Right lobe of liver (tissue), 6 donors: Measurements from ENCODE around the gene IP6K2. TPM values are rescaled to one million over a fixed set of nuclear protein-coding genes. Genes with fewer than 3 reads are reported as not detected.
A peak's percentile ranks its signal among the peaks of the same experiment; 100 is the strongest.

ENCODE experiments used
- ATAC-seq, 4 donors: fragments of 200-7000 bp; cut with Tn5 transposase; one replicate each; pipeline ENCODE4 v1.9.1; 2020; ENCODE audit warnings: mild to moderate bottlenecking in 4 of 4, moderate library complexity in 4 of 4
- DNase-seq, 3 donors: peaks; one replicate each; pipeline ENCODE4 v3.0.0-alpha.2; 2020
- H3K27ac ChIP-seq, 3 donors: fragments of 200-600 bp; one replicate each; pipeline ENCODE4 v1.8.0; 2022
- H3K27me3 ChIP-seq, 2 donors: fragments of 200-600 bp; one replicate each; pipeline ENCODE4 v1.8.0; 2022
- H3K36me3 ChIP-seq, 4 donors: fragments of 200-600 bp; sonication (generic) in 1 of 4; one replicate each; pipeline versions ENCODE4 v1.5.1 to v1.8.0; 2017 to 2022; ENCODE audit warnings: control low read depth in 1 of 4
- H3K4me1 ChIP-seq, 4 donors: fragments of 200-600 bp; sonication (generic) in 1 of 4; one replicate each; pipeline versions ENCODE4 v1.5.1 to v1.8.0; 2017 to 2022; ENCODE audit warnings: control low read depth in 1 of 4
- H3K4me3 ChIP-seq, 3 donors: fragments of 200-600 bp; one replicate each; pipeline ENCODE4 v1.8.0; 2022
- H3K9me3 ChIP-seq, 4 donors: fragments of 200-600 bp; sonication (generic) in 1 of 4; one replicate each; pipeline versions ENCODE4 v1.5.1 to v1.8.0; 2017 to 2022; ENCODE audit warnings: control low read depth in 1 of 4
- CTCF ChIP-seq, 4 donors: fragments of 200-600 bp in 3 of 4; fragments of 450-650 bp in 1 of 4; IDR thresholded peaks; one replicate each; pipeline versions ENCODE4 v1.5.1 to v1.8.0; 2016 to 2022; ENCODE audit warnings: antibody characterized with exemption in 4 of 4, mild to moderate bottlenecking in 2 of 4
- POLR2A ChIP-seq: fragments of 450-650 bp; IDR thresholded peaks from one replicate; pipeline ENCODE4 v1.6.1; 2017; ENCODE audit warnings: antibody characterized with exemption, mild to moderate bottlenecking
- WGBS: methylation state at CpG from one replicate; pipeline ENCODE4 v1.1.6; 2018; ENCODE audit warnings: low coverage, low lambda C conversion rate; ENCODE audit not compliant: insufficient coverage; ENCODE audit errors: missing lambda C conversion rate; 5-methylcytosine and 5-hydroxymethylcytosine counted together
- intact Hi-C, 2 donors: fragments of 100-400 bp; cut with DNase I; formaldehyde crosslinking; loops; one replicate each; pipeline versions ENCODE4 v1.11.2 to v1.14.1; 2022
- total RNA-seq, 6 experiments: library from RNA; depleted of rRNA in 2 of 6; stranded (reverse); fragments of >200 nt in 2 of 6; fragmentation: NEBNext Ultra II Directional in 3 of 6; extraction: Animal tissue kit (Norgen Biotek cat#: 25700) in 3 of 6; gene quantifications; one replicate each; pipeline versions ENCODE4 v1.1.0 to v1.2.4, GENCODE V29; 2016 to 2023
- donor health status: DM: no; HTN: yes; CAD: no.
- donor health status: DM: no; HTN: no; CAD: no.
- donor health status: DM: no; HTN: no; CAD: no.
- donor health status: DM: no; HTN: yes; CAD: no.
- donor health status: DM: no; HTN: yes; CAD: no.

Gene IP6K2
- total RNA-seq, 6 experiments from 2014 or later = 25.4 to 31.4 (median 27.4) TPM

DNA sequence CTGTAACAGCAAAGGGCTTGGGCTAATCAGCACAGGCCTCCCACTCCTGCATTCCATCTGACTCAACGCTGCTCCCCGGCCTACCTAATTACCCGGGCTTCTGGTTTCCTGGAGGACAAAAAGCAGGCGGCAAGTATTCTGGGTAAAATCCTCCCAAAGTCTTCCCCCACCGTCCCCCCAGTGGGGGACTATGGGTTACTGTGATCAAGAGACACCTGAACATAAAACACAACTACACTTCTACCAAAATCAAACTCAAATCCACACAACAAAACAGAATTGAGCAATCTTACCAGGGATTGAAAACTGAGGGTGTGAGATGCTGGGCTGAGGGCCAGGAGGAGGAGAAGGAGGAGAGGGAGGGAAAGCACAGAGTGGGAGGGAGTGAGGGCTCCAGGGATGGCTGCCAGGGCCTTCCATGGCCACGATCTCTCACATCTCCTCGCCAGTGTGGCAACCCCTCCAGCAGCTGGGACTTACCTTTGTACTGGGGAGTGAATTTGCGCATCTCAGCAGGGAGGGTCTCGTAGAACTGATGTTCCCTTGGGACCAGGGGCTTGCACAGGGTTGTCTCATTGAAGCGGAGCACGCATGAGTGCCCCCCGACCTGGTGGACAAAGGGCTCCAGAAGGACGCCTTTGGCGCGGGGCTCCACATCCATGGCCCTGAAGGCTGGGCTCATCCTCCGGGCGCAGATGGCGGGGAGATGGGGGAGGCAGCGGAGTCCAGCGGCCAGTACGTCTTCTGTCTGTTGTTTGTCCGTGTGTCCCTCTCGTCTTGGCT is 22.2 kb downstream of the IP6K2 start:
- Histone ChIP-seq H3K36me3 (peaks cover 5 to 66% (median 19%) of the 10 kb centered on the region in 4 donors), H3K27ac (peak overlapping the region in 1 of 3 donors; percentile 5), H3K27me3 (no peaks in the 10 kb centered on the region), H3K9me3 (no peaks in the 10 kb centered on the region), H3K4me3 (no peak overlapping the region), H3K4me1 (peaks cover 0 to 31% (median 4%) of the 10 kb centered on the region in 4 donors)
- ATAC-seq = peak; percentile 49 to 87 (median 64)
- 68% methylated on average over 11 of the region's 23 CpGs for WGBS
- peak; percentile 64 to 79 (median 73) for DNase-seq
- intact Hi-C loops = no loop called here
- TF ChIP-seq POLR2A (no peak), CTCF (IDR thresholded peaks at IDR 0.05) (no peak)

GRCh38 chr3:48693826-48694225 is 23.2 kb downstream of the IP6K2 start:
- peak in 1 of 3 donors; percentile 22 for DNase-seq
- TF ChIP-seq CTCF (IDR thresholded peaks at IDR 0.05) (no peak), POLR2A (no peak)
- no peak for ATAC-seq
- H3K9me3 ChIP-seq = no peaks in the 10 kb centered on the region
- intact Hi-C loops = no loop called here
- peaks cover 0 to 31% (median 4%) of the 10 kb centered on the region in 4 donors for H3K4me1 ChIP-seq
- no peak overlapping the region for H3K4me3 ChIP-seq
- WGBS = 88% methylated on average over 5 of the region's 8 CpGs
- H3K27me3 ChIP-seq = no peaks in the 10 kb centered on the region
- H3K27ac ChIP-seq = no peak overlapping the region
- peaks cover 5 to 68% (median 27%) of the 10 kb centered on the region in 4 donors for H3K36me3 ChIP-seq

DNA sequence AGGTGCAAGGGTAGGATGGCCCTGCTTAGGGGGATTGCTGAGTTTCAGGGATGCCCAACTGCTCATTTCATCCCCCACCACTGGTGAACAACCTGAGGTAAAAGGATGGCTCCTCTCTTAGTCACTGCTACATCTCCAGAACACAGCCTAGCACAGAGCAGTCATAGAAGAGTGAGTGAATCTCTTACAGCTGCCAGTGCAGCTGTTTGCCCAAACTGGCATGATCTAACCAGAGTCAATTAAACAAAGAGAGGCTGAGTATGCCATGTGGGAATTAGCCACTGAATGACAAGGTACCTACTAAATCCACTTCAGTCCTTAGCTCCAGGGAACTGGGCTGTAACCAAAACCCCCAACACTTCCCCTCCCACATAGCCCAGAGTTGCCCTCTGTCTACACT is 24.5 kb downstream of the IP6K2 start:
- Histone ChIP-seq H3K36me3 (peaks cover 5 to 76% (median 34%) of the 10 kb centered on the region in 4 donors), H3K9me3 (no peaks in the 10 kb centered on the region), H3K27ac (no peak overlapping the region), H3K4me1 (peaks cover 0 to 27% (median 4%) of the 10 kb centered on the region in 4 donors), H3K4me3 (no peak overlapping the region), H3K27me3 (no peaks in the 10 kb centered on the region)
- DNase-seq (peak in 1 of 3 donors; percentile 3), ATAC-seq (no peak)
- intact Hi-C loops = no loop called here
- TF ChIP-seq POLR2A (no peak), CTCF (IDR thresholded peaks at IDR 0.05) (no peak)

GRCh38 chr3:48690846-48691458 is 26.1 kb downstream of the IP6K2 start:
- Histone ChIP-seq H3K9me3 (no peaks in the 10 kb centered on the region), H3K4me1 (peaks cover 0 to 21% (median under 1%) of the 10 kb centered on the region in 4 donors), H3K27me3 (no peaks in the 10 kb centered on the region), H3K27ac (no peak overlapping the region), H3K4me3 (no peak overlapping the region), H3K36me3 (peaks cover 5 to 77% (median 34%) of the 10 kb centered on the region in 4 donors)
- DNase-seq (peak in 1 of 3 donors; percentile 7), ATAC-seq (no peak)
- intact Hi-C loops = no loop called here
- 83% methylated on average over 1 of the region's 2 CpGs for WGBS
- TF ChIP-seq CTCF (IDR thresholded peaks at IDR 0.05) (no peak), POLR2A (no peak)
